Karpas-422 (cell line): ENCODE data around the gene LRRN2. TPM values are rescaled to one million over a fixed set of nuclear protein-coding genes. Genes with fewer than 3 reads are reported as not detected.

ENCODE experiments used
- DNase-seq: peaks from one replicate; pipeline ENCODE4 v3.0.0-alpha.2; 2015
- H2AFZ ChIP-seq: fragments of 200-600 bp; sonication (generic); 2 replicates; pipeline ENCODE4 v1.6.1; 2014; ENCODE audit warnings: antibody characterized with exemption, low read length, mixed read lengths
- H3K27ac ChIP-seq: fragments of 200-600 bp; sonication (generic); 2 replicates; pipeline ENCODE4 v1.5.1; 2014; ENCODE audit warnings: mild to moderate bottlenecking, low read length, moderate library complexity
- H3K27me3 ChIP-seq: fragments of 200-600 bp; sonication (generic); 2 replicates; pipeline ENCODE4 v1.6.1; 2014; ENCODE audit warnings: low read length, mixed read lengths
- H3K36me3 ChIP-seq: fragments of 200-600 bp; sonication (generic); 2 replicates; pipeline ENCODE4 v1.6.1; 2014; ENCODE audit warnings: low read length, mixed read lengths; ENCODE audit not compliant: insufficient read depth
- H3K4me1 ChIP-seq: fragments of 200-600 bp; sonication (generic); 2 replicates; pipeline ENCODE4 v1.6.1; 2014; ENCODE audit warnings: mild to moderate bottlenecking, low read length, mixed read lengths
- H3K4me2 ChIP-seq: fragments of 200-600 bp; sonication (generic); 2 replicates; pipeline ENCODE4 v1.6.1; 2014; ENCODE audit warnings: low read length, low read depth, mild to moderate bottlenecking; ENCODE audit not compliant: poor library complexity, severe bottlenecking
- H3K4me3 ChIP-seq: fragments of 200-600 bp; sonication (generic); 2 replicates; pipeline ENCODE4 v1.5.1; 2014; ENCODE audit warnings: mild to moderate bottlenecking, antibody characterized with exemption, low read length, mixed read lengths
- H3K79me2 ChIP-seq: fragments of 200-600 bp; sonication (generic); 2 replicates; pipeline ENCODE4 v1.6.1; 2014; ENCODE audit warnings: mild to moderate bottlenecking, low read length, mixed read lengths
- H3K9ac ChIP-seq: fragments of 200-600 bp; sonication (generic); 2 replicates; pipeline ENCODE4 v1.6.0; 2014; ENCODE audit warnings: low read length
- H3K9me2 ChIP-seq: fragments of 200-600 bp; sonication (generic), shearing (Covaris generic); replicated peaks from 2 replicates; pipeline ENCODE4 v1.6.0; 2014; ENCODE audit warnings: mild to moderate bottlenecking, low read length, moderate library complexity; ENCODE audit not compliant: insufficient read depth
- H3K9me3 ChIP-seq: fragments of 300-700, 200-600 bp; sonication (generic); 2 replicates; pipeline ENCODE4 v1.6.1; 2014; ENCODE audit warnings: low read length, mixed read lengths
- H4K20me1 ChIP-seq: fragments of 200-600 bp; sonication (generic); 2 replicates; pipeline ENCODE4 v1.6.1; 2014; ENCODE audit warnings: mild to moderate bottlenecking, antibody characterized with exemption, low read length, low read depth; ENCODE audit not compliant: insufficient read depth
- total RNA-seq: library from RNA; depleted of rRNA; stranded (reverse); fragments of >200 nt; shearing (Covaris generic); gene quantifications from 2 replicates; pipeline ENCODE4 v1.2.3, GENCODE V29; 2014; ENCODE audit warnings: low replicate concordance

Gene LRRN2
- total RNA-seq, 1 experiment from 2014 or later, result not detected

DNA sequence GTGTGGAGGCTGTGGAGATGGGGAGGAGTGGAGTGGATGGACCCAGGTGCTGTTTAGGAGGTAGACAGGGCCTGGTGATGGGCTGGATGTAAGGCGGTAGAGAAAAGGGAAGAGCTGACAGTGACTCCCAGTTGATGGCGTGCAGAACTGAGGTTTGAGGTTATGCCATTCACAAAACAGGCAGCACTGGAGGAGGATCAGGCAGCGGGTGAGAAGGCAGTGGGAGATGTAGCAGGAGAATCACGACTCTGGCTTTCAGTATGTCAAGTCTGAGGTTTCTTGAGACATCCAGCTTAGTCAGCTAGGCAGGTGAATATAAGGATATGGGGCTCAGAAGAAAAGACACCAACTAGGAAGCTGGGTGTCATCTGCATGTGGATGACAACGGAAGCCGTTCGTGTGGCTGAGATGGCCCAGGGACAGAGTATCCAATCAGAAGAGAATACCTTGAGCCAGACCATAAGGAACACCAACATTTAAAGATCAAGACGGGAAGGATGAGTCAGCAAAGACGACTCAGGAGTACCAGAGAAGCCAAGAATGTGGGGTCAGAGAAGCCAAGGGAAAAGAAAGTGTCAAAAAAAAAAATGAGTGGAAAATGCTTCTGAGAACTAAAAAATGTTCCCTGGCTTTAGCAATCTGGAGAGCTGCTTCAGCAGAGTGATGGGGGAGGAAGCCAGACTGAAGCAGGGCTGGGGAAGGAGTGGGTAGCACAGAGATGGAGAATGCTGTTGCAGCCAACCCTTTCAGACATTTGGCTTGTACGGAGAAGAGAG is 15.2 kb downstream of the LRRN2 start:
- no peak overlapping the region for H3K4me2 ChIP-seq
- H3K9ac ChIP-seq, result no peak overlapping the region

DNA sequence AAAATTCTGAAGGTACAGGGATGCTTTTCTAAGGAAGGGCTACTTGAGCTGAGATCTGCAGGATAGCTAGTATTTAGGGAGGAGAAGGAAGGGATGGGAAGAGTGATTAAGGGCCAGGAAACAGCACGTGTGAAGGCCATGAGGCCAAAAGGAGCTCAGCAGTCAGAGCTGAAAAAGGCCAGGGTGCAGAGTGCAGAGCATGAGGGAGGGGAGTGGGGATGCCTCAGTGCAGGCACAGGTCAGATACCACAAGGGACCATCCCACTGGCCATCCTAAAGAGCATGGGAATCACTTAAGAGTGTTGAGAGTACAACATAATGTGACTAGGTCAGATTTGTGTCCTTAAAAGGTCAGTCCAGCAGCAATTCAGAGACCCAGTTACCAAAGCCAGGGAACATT is 16.0 kb downstream of the LRRN2 start:
- Histone ChIP-seq H3K9me2 (no peaks in the 10 kb centered on the region), H3K36me3 (no peaks in the 10 kb centered on the region), H3K4me2 (no peak overlapping the region), H3K4me1 (peaks cover 11% of the 10 kb centered on the region), H2AFZ (no peak overlapping the region), H3K9ac (no peak overlapping the region), H3K27me3 (no peaks in the 10 kb centered on the region), H3K79me2 (no peaks in the 10 kb centered on the region), H4K20me1 (no peaks in the 10 kb centered on the region), H3K4me3 (no peak overlapping the region), H3K27ac (no peak overlapping the region), H3K9me3 (no peaks in the 10 kb centered on the region)
- DNase-seq, result no peak

More for the DNA sequence above, 15.2 kb downstream of the LRRN2 start:
- Histone ChIP-seq H3K79me2 (no peaks in the 10 kb centered on the region), H3K9me3 (no peaks in the 10 kb centered on the region), H3K27me3 (no peaks in the 10 kb centered on the region), H3K36me3 (no peaks in the 10 kb centered on the region), H3K4me3 (no peak overlapping the region), H2AFZ (no peak overlapping the region), H3K27ac (no peak overlapping the region), H4K20me1 (no peaks in the 10 kb centered on the region), H3K4me1 (peaks cover 10% of the 10 kb centered on the region), H3K9me2 (no peaks in the 10 kb centered on the region)
- DNase-seq, result no peak

DNA sequence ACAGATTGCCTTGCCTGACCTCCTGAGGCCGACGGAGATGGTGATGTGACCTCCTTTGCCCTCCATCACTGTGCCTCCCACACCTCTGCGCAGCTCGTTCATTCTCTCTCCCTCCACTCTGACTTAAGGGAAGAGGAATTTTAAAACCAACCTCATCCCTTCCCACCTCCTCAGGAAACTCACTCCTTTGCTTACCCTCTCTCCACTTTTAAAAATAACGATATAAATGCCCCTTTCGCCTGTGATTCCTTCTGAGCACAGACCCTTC is 21.2 kb downstream of the LRRN2 start:
- Histone ChIP-seq H3K4me1 (peaks cover 11% of the 10 kb centered on the region), H3K36me3 (no peaks in the 10 kb centered on the region)

GRCh38 chr1:204663644-204664383 is 21.7 kb downstream of the LRRN2 start:
- no peak for DNase-seq
- Histone ChIP-seq H3K9me2 (no peaks in the 10 kb centered on the region), H3K27ac (no peak overlapping the region), H2AFZ (no peak overlapping the region), H3K4me2 (no peak overlapping the region), H4K20me1 (no peaks in the 10 kb centered on the region), H3K36me3 (no peaks in the 10 kb centered on the region), H3K9ac (no peak overlapping the region), H3K27me3 (no peaks in the 10 kb centered on the region), H3K79me2 (no peaks in the 10 kb centered on the region), H3K9me3 (no peaks in the 10 kb centered on the region), H3K4me3 (no peak overlapping the region), H3K4me1 (peaks cover 11% of the 10 kb centered on the region)

More for the DNA sequence above, 21.2 kb downstream of the LRRN2 start:
- DNase-seq, result no peak
- Histone ChIP-seq H3K9me3 (no peaks in the 10 kb centered on the region), H3K27me3 (no peaks in the 10 kb centered on the region), H3K4me2 (no peak overlapping the region), H2AFZ (no peak overlapping the region), H3K27ac (no peak overlapping the region), H4K20me1 (no peaks in the 10 kb centered on the region), H3K9ac (no peak overlapping the region), H3K79me2 (no peaks in the 10 kb centered on the region), H3K4me3 (no peak overlapping the region), H3K9me2 (no peaks in the 10 kb centered on the region)

DNA sequence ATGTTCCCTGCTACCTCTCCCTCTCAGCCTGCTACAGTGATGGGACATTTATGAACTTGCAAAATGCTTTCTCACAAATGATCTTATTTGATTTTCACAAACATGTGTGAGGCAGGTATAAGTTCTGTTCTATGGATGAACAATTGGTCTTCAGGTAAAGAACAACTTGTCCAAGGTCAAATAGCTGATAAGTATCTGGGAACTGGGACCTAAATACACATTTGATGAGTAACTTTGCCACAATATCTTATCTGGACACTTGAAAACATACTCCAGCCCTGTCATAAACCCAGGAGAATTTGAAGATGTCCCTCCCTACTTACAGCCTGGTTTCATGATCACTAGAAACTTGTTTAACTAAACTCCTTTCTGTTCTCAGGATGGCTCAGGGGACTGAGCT is 23.0 kb downstream of the LRRN2 start:
- Histone ChIP-seq H4K20me1 (no peaks in the 10 kb centered on the region), H3K4me1 (peaks cover 11% of the 10 kb centered on the region), H3K79me2 (no peaks in the 10 kb centered on the region), H3K27ac (no peak overlapping the region), H3K27me3 (no peaks in the 10 kb centered on the region), H2AFZ (no peak overlapping the region), H3K9ac (no peak overlapping the region), H3K9me3 (no peaks in the 10 kb centered on the region), H3K4me3 (no peak overlapping the region), H3K36me3 (no peaks in the 10 kb centered on the region), H3K4me2 (no peak overlapping the region), H3K9me2 (no peaks in the 10 kb centered on the region)
- DNase-seq, result no peak

GRCh38 chr1:204660509-204660908 is 25.0 kb downstream of the LRRN2 start:
- Histone ChIP-seq H2AFZ (no peak overlapping the region), H3K27me3 (no peaks in the 10 kb centered on the region), H3K4me2 (no peak overlapping the region), H3K79me2 (no peaks in the 10 kb centered on the region), H3K9me3 (no peaks in the 10 kb centered on the region), H3K4me1 (peaks cover 3% of the 10 kb centered on the region), H3K9me2 (no peaks in the 10 kb centered on the region), H3K4me3 (no peak overlapping the region), H3K9ac (no peak overlapping the region), H3K36me3 (no peaks in the 10 kb centered on the region), H3K27ac (no peak overlapping the region), H4K20me1 (no peaks in the 10 kb centered on the region)
- DNase-seq, result no peak

GRCh38 chr1:204659056-204659455 is 26.5 kb downstream of the LRRN2 start:
- Histone ChIP-seq H3K4me2 (no peak overlapping the region), H3K4me1 (no peaks in the 10 kb centered on the region; the same call in 1 of the 2 replicates), H3K9ac (no peak overlapping the region), H3K36me3 (no peaks in the 10 kb centered on the region), H3K9me3 (no peaks in the 10 kb centered on the region), H4K20me1 (no peaks in the 10 kb centered on the region), H3K4me3 (no peak overlapping the region), H3K27ac (no peak overlapping the region), H2AFZ (no peak overlapping the region), H3K9me2 (no peaks in the 10 kb centered on the region), H3K79me2 (no peaks in the 10 kb centered on the region), H3K27me3 (no peaks in the 10 kb centered on the region)
- DNase-seq, result no peak

GRCh38 chr1:204658295-204658694 is 27.2 kb downstream of the LRRN2 start:
- H3K27me3 ChIP-seq, result no peaks in the 10 kb centered on the region
- H3K36me3 ChIP-seq, result no peaks in the 10 kb centered on the region
- DNase-seq, result no peak
- no peak overlapping the region for H2AFZ ChIP-seq
- H3K79me2 ChIP-seq, result no peaks in the 10 kb centered on the region
- no peaks in the 10 kb centered on the region for H3K9me2 ChIP-seq
- H3K9me3 ChIP-seq, result no peaks in the 10 kb centered on the region
- no peak overlapping the region for H3K4me3 ChIP-seq
- no peaks in the 10 kb centered on the region; the same call in 1 of the 2 replicates for H3K4me1 ChIP-seq
- H3K4me2 ChIP-seq, result no peak overlapping the region
- no peak overlapping the region for H3K27ac ChIP-seq
- H4K20me1 ChIP-seq, result no peaks in the 10 kb centered on the region
- H3K9ac ChIP-seq, result no peak overlapping the region
